K562 (cell line): Measurements from ENCODE around the gene CACNA1C.

ENCODE experiments used
- CTCF ChIP-seq, 3 experiments: IDR thresholded peaks in 2 of 3; conservative IDR thresholded peaks in 1 of 3; 2 replicates each; pipeline ENCODE4 v1.5.1; 2011 to 2012; ENCODE audit warnings: low read length in 3 of 3, mild to moderate bottlenecking in 3 of 3, control low read depth in 2 of 3, improper control_type of control experiment in 1 of 3, inconsistent platforms in 1 of 3, low read depth in 1 of 3, mixed read lengths in 1 of 3, moderate library complexity in 1 of 3; ENCODE audit not compliant: insufficient read depth in 2 of 3
- MEF2A ChIP-seq: IDR thresholded peaks from 2 replicates; pipeline ENCODE4 v1.6.1; 2011; ENCODE audit warnings: low read depth, mild to moderate bottlenecking, low read length, moderate library complexity; ENCODE audit not compliant: control insufficient read depth

- no peak for TF ChIP-seq MEF2A
- no peak for TF ChIP-seq CTCF (IDR thresholded peaks at IDR 0.05 in 2 of 3, conservative IDR thresholded peaks at IDR 0.05 in 1 of 3; ENCODE audit: insufficient read depth in 2 of 3, low read depth in 1 of 3, low read length in 3 of 3)
These were observed 300.9 kb downstream of the CACNA1C start for GRCh38 chr12:2353691-2354090.
